CD4-positive, alpha-beta T cell (primary cell): ENCODE data around the gene RPS25. TPM values are rescaled to one million over a fixed set of nuclear protein-coding genes. Genes with fewer than 3 reads are reported as not detected.

Experiments
- ATAC-seq: fragments of 200-7000 bp; cut with Tn5 transposase; one replicate; pipeline ENCODE4 v1.10.0; 2022; ENCODE audit warnings: mild to moderate bottlenecking; ENCODE audit not compliant: poor library complexity
- CTCF ChIA-PET: fragments of 350-600 bp; sonication (Branson Sonifier 250); formaldehyde crosslinking; loops from one replicate; lab custom pipeline; 2021; ENCODE audit warnings: antibody characterized with exemption, inconsistent platforms; lab: Charles Lee
- POLR2A ChIA-PET: fragments of 350-600 bp; sonication (Branson Sonifier 250); formaldehyde crosslinking; loops from one replicate; lab custom pipeline; 2021; ENCODE audit warnings: antibody characterized with exemption, inconsistent platforms; lab: Charles Lee
- DNase-seq, 14 experiments: peaks; one replicate each; pipeline ENCODE4 v3.0.0-alpha.2; 2013 to 2020; ENCODE audit warnings: mixed read lengths in 2 of 14
- H3K27ac ChIP-seq, 2 donors: one replicate each; pipeline versions ENCODE4 v1.5.1 to v1.7.0; 2013; ENCODE audit warnings: low read length in 2 of 2, low read depth in 1 of 2, mild to moderate bottlenecking in 1 of 2
- H3K27me3 ChIP-seq, 2 experiments: 1 replicate in 1 of 2; 2 replicates in 1 of 2; pipeline versions ENCODE4 v1.6.1 to v1.7.0; 2013; ENCODE audit warnings: low read length in 2 of 2, control low read depth in 1 of 2, mild to moderate bottlenecking in 1 of 2, moderate library complexity in 1 of 2; ENCODE audit not compliant: insufficient read depth in 2 of 2, control insufficient read depth in 1 of 2
- H3K36me3 ChIP-seq: one replicate; pipeline ENCODE4 v1.6.1; 2013; ENCODE audit warnings: low read length, control low read depth; ENCODE audit not compliant: insufficient read depth
- H3K4me1 ChIP-seq: one replicate; pipeline ENCODE4 v1.6.1; 2013; ENCODE audit warnings: low read length, control low read depth; ENCODE audit not compliant: insufficient read depth
- H3K4me3 ChIP-seq: one replicate; pipeline ENCODE4 v1.5.1; 2013; ENCODE audit warnings: mild to moderate bottlenecking, low read length, moderate library complexity
- H3K9me3 ChIP-seq, 2 experiments: 1 replicate in 1 of 2; 2 replicates in 1 of 2; pipeline versions ENCODE4 v1.6.1 to v1.7.0; 2013; ENCODE audit warnings: low read length in 2 of 2, mild to moderate bottlenecking in 2 of 2, control low read depth in 1 of 2, moderate library complexity in 1 of 2; ENCODE audit not compliant: control insufficient read depth in 1 of 2, insufficient read depth in 1 of 2
- H3K27ac Mint-ChIP-seq: one replicate; pipeline ENCODE4 v1.8.0; 2020; ENCODE audit warnings: mixed read lengths
- H3K27me3 Mint-ChIP-seq: one replicate; pipeline ENCODE4 v1.8.0; 2021; ENCODE audit warnings: mixed read lengths
- H3K36me3 Mint-ChIP-seq: one replicate; pipeline ENCODE4 v1.8.0; 2021; ENCODE audit warnings: low read depth, mixed read lengths
- H3K4me1 Mint-ChIP-seq: one replicate; pipeline ENCODE4 v1.8.0; 2021; ENCODE audit warnings: low read depth, mixed read lengths
- H3K4me3 Mint-ChIP-seq: one replicate; pipeline ENCODE4 v1.8.0; 2020; ENCODE audit warnings: mild to moderate bottlenecking, mixed read lengths
- H3K9me3 Mint-ChIP-seq: one replicate; pipeline ENCODE4 v1.8.0; 2020; ENCODE audit warnings: mixed read lengths
- CTCF ChIP-seq: fragments of 200-600 bp; IDR thresholded peaks from one replicate; pipeline ENCODE4 v1.8.0; 2022; ENCODE audit warnings: antibody characterized with exemption, mild to moderate bottlenecking
- intact Hi-C, 2 experiments: fragments of 100-400 bp; cut with DNase I in 1 of 2; cut with micrococcal nuclease in 1 of 2; formaldehyde crosslinking; loops; one replicate each; pipeline versions ENCODE4 v1.15.1 to v1.9.0; 2023 to 2025; cut with DNase I, micrococcal nuclease
- total RNA-seq, 174 experiments: library from RNA in 2 of 174; stranded (reverse) in 2 of 174; gene quantifications; one replicate each; pipeline ENCODE4 v1.2.3 and lab custom pipeline; 2021 to 2026

The RPS25 gene
- total RNA-seq, 2 experiments from 2014 or later: 2,261 to 2,296 TPM

DNA sequence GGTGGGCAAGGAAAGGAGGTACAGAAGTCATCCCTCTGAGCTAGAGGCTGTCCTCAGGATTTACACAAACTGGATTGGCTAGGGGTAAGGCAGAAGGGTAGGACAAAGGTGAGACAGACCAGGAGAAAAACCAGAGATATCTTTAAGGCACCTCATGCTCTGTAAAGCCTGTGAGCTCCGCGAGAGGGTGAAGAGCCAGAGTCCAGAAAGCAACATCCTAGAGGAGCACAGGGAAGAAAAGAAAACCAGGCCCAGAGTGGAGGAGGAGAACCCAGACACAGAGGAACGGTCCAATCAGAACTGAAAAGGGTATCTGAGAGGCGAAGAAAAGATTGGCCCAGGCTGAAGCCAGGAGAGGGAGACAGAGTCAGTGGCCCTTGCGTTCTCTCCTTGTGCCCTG, 7.4 kb upstream of the RPS25 start:
- intact Hi-C loops: no loop called here
- Histone ChIP-seq H3K36me3 (peaks cover 63% of the 10 kb centered on the region), H3K9me3 (no peaks in the 10 kb centered on the region), H3K4me3 (no peak overlapping the region), H3K27ac (no peak overlapping the region), H3K27me3 (no peaks in the 10 kb centered on the region), H3K4me1 (peaks cover 49% of the 10 kb centered on the region)
- CTCF ChIA-PET: no interaction called here
- DNase-seq: no peak
- H3K4me1 Mint-ChIP-seq: peaks cover 48% of the 10 kb centered on the region
- peak overlapping the region; percentile 30 for H3K4me3 Mint-ChIP-seq
- POLR2A ChIA-PET: interaction anchor here (0.8 to 1.2 kb wide), 2 partner anchors 31 to 79 kb away, joined by 3 read pairs; partner anchors contain the start of gene HYOU1
- H3K27ac Mint-ChIP-seq: peak overlapping the region; percentile 67
- H3K36me3 Mint-ChIP-seq: peaks cover 50% of the 10 kb centered on the region
- ATAC-seq: no peak
- H3K9me3 Mint-ChIP-seq: no peaks in the 10 kb centered on the region
- no peak for TF ChIP-seq CTCF
- no peaks in the 10 kb centered on the region for H3K27me3 Mint-ChIP-seq

- Histone ChIP-seq H3K27me3 (no peaks in the 10 kb centered on the region), H3K9me3 (no peaks in the 10 kb centered on the region), H3K4me3 (no peak overlapping the region), H3K27ac (no peak overlapping the region), H3K4me1 (peaks cover 52% of the 10 kb centered on the region), H3K36me3 (peaks cover 67% of the 10 kb centered on the region)
- no peak for TF ChIP-seq CTCF
- Mint-ChIP-seq H3K27me3 (no peaks in the 10 kb centered on the region), H3K4me3 (peak overlapping the region; percentile 30), H3K27ac (peak overlapping the region; percentile 67), H3K36me3 (peaks cover 53% of the 10 kb centered on the region), H3K9me3 (no peaks in the 10 kb centered on the region), H3K4me1 (peaks cover 53% of the 10 kb centered on the region)
- POLR2A ChIA-PET: interaction anchor here (0.8 to 1.2 kb wide), 2 partner anchors 32 to 79 kb away, joined by 3 read pairs; partner anchors contain the start of gene HYOU1
- CTCF ChIA-PET: interaction anchor here (0.7 kb wide), 1 partner anchor 17 kb away, joined by 5 read pairs; no protein-coding TSS in a partner anchor
- ATAC-seq (no peak), DNase-seq (no peak)
- intact Hi-C loops: no loop called here
These were observed 6.9 kb upstream of the RPS25 start for GRCh38 chr11:119025099-119025473.

DNA sequence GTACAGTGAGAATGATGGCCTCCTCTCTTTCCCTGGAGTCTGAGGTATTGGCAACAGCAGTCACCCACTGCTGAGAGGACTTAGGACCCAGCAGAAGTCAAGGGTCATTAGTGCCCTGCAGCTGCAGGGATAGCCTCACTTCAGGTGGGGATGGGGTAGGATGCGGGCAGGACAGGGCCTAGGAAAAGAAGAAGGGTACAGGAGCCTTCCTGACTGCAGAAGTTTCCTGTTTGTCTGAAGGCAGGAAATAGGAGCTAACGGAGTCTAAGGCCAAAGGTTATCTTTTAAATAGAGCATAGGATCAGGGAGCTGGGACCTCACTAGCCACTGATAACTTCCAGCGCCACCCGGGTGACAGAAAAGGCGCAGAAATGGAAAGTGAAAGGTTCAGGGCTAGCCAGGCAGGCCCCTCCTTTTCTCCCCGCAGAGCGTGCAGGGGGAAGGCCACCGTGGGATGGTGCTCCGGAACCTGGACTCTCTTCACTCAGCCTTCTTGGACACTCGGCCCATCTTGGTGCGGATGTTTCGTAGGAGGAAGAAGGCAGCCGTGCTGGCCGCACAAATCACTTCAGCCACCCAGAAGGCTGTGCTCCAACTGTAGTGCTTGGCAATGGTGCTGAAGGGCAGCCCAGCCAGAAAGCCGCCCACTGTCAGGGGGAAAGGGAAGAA, 6.4 kb upstream of the RPS25 start:
- no peak for ATAC-seq
- Mint-ChIP-seq H3K9me3 (no peaks in the 10 kb centered on the region), H3K36me3 (peaks cover 58% of the 10 kb centered on the region), H3K27ac (peak overlapping the region; percentile 67), H3K4me1 (peaks cover 54% of the 10 kb centered on the region), H3K4me3 (peak overlapping the region; percentile 17), H3K27me3 (no peaks in the 10 kb centered on the region)
- Histone ChIP-seq H3K27ac (no peak overlapping the region), H3K27me3 (no peaks in the 10 kb centered on the region), H3K4me1 (peaks cover 52% of the 10 kb centered on the region), H3K9me3 (no peaks in the 10 kb centered on the region), H3K4me3 (no peak overlapping the region), H3K36me3 (peaks cover 70% of the 10 kb centered on the region)
- DNase-seq: no peak
- ChIA-PET CTCF (interaction anchor here (0.7 kb wide), 1 partner anchor 17 kb away, joined by 5 read pairs; no protein-coding TSS in a partner anchor), POLR2A (interaction anchor here (0.8 to 1.2 kb wide), 2 partner anchors 32 to 80 kb away, joined by 3 read pairs; partner anchors contain the start of gene HYOU1)
- intact Hi-C loops: no loop called here
- no peak for TF ChIP-seq CTCF
